HFF-Myc (cell line): ENCODE data around the gene IGF2R.

Experiments used
- DNase-seq: peaks from one replicate; pipeline ENCODE4 v3.0.0-alpha.2; 2011; ENCODE audit warnings: low read depth; ENCODE audit errors: extremely low read depth
- H3K4me3 ChIP-seq: replicated peaks from 2 replicates; pipeline ENCODE4 v1.5.1; 2011; ENCODE audit warnings: low read depth, mild to moderate bottlenecking, control low read depth, low read length
- CTCF ChIP-seq: IDR thresholded peaks from 2 replicates; pipeline ENCODE4 v1.5.1; 2012; ENCODE audit warnings: mild to moderate bottlenecking, low read depth, low read length, control low read depth; ENCODE audit errors: missing control alignments

The IGF2R gene

GRCh38 chr6:159943101-159943632, 25.7 kb upstream of the IGF2R start:
- H3K4me3 ChIP-seq = no peak overlapping the region
- no peak for DNase-seq

GRCh38 chr6:159943968-159944598, 24.8 kb upstream of the IGF2R start:
- no peak for TF ChIP-seq CTCF
- no peak overlapping the region for H3K4me3 ChIP-seq
- no peak for DNase-seq

More at GRCh38 chr6:159943101-159943632, 25.7 kb upstream of the IGF2R start:
- TF ChIP-seq CTCF = no peak

- DNase-seq = no peak
- H3K4me3 ChIP-seq = no peak overlapping the region
- TF ChIP-seq CTCF = no peak
Observed at GRCh38 chr6:159945801-159946392, 23.0 kb upstream of the IGF2R start.

- no peak for DNase-seq
- no peak for TF ChIP-seq CTCF
- H3K4me3 ChIP-seq = no peak overlapping the region
Observed at GRCh38 chr6:159946912-159947311, 22.0 kb upstream of the IGF2R start.

- DNase-seq = no peak
- H3K4me3 ChIP-seq = no peak overlapping the region
- TF ChIP-seq CTCF = no peak
Observed at GRCh38 chr6:159948199-159948598, 20.7 kb upstream of the IGF2R start.

GRCh38 chr6:159951772-159952171, 17.1 kb upstream of the IGF2R start:
- TF ChIP-seq CTCF = no peak
- no peak overlapping the region for H3K4me3 ChIP-seq
- DNase-seq = no peak
